ENCODE results near the gene NUMA1.

GRCh38 chr11:71997594-71997993 is 82.7 kb downstream of the NUMA1 start:
- TF ChIP-seq EZH2 (IDR thresholded peaks at IDR 0.05) = no peak
- TF ChIP-seq POLR2AphosphoS5 (IDR thresholded peaks at IDR 0.05; ENCODE audit: borderline replicate concordance, low read depth, low read length) = no peak

Measured in SK-N-MC (cell line).